Upper lobe of left lung (tissue), 6 donors: ENCODE data around the gene LCMT1. TPM values are rescaled to one million over a fixed set of nuclear protein-coding genes. Genes with fewer than 3 reads are reported as not detected.

ENCODE experiments used
- ATAC-seq, 2 donors: fragments of 200-7000 bp; cut with Tn5 transposase; one replicate each; pipeline ENCODE4 v1.9.1; 2022; ENCODE audit warnings: mild to moderate bottlenecking in 2 of 2, moderate library complexity in 2 of 2; ENCODE audit not compliant: low FRiP score in 2 of 2
- DNase-seq, 2 donors: peaks; one replicate each; pipeline ENCODE4 v3.0.0-alpha.2; 2019 to 2020
- H3K27ac ChIP-seq, 4 donors: fragments of 200-600 bp; sonication (generic); one replicate each; pipeline ENCODE4 v1.5.1; 2016 to 2019
- H3K27me3 ChIP-seq, 4 donors: fragments of 200-600 bp; sonication (generic); one replicate each; pipeline ENCODE4 v1.5.1; 2017 to 2019
- H3K36me3 ChIP-seq, 4 donors: fragments of 200-600 bp; sonication (generic); one replicate each; pipeline ENCODE4 v1.5.1; 2016 to 2019
- H3K4me1 ChIP-seq, 4 donors: fragments of 200-600 bp; sonication (generic); one replicate each; pipeline ENCODE4 v1.5.1; 2018 to 2019
- H3K4me3 ChIP-seq, 4 donors: fragments of 200-600 bp; sonication (generic); one replicate each; pipeline ENCODE4 v1.5.1; 2017 to 2019; ENCODE audit warnings: mild to moderate bottlenecking in 2 of 4, moderate library complexity in 1 of 4
- H3K9me3 ChIP-seq, 4 donors: fragments of 200-600 bp; sonication (generic); one replicate each; pipeline ENCODE4 v1.5.1; 2018 to 2019
- EP300 ChIP-seq, 4 donors: sonication (generic); formaldehyde crosslinking; IDR thresholded peaks; one replicate each; pipeline ENCODE4 v1.5.1; 2017; ENCODE audit warnings: antibody characterized with exemption in 4 of 4, control low read depth in 2 of 4
- POLR2A ChIP-seq, 4 donors: fragments of 450-650 bp; IDR thresholded peaks; one replicate each; pipeline ENCODE4 v1.5.1; 2016 to 2017; ENCODE audit warnings: antibody characterized with exemption in 4 of 4, mild to moderate bottlenecking in 2 of 4
- POLR2AphosphoS5 ChIP-seq, 2 donors: sonication (generic); formaldehyde crosslinking; IDR thresholded peaks; one replicate each; pipeline ENCODE4 v1.5.1; 2017; ENCODE audit warnings: antibody characterized with exemption in 2 of 2
- WGBS, 2 donors: methylation state at CpG; one replicate each; pipeline ENCODE4 v1.1.5; 2017 to 2018; 5-methylcytosine and 5-hydroxymethylcytosine counted together
- total RNA-seq, 6 donors: library from RNA; depleted of rRNA in 4 of 6; stranded (reverse); fragments of >200 nt in 4 of 6; gene quantifications; one replicate each; pipeline versions ENCODE4 v1.1.0 to v1.2.1, GENCODE V29; 2016 to 2021
- TF ChIP-seq, protein P1 (sequence below), 6 experiments: fragments of 450-650 bp in 4 of 6; fragments of 200-600 bp in 2 of 6; sonication (generic) in 2 of 6; IDR thresholded peaks; one replicate each; pipeline ENCODE4 v1.5.1; 2016 to 2019; ENCODE audit warnings: antibody characterized with exemption in 6 of 6
- donor health status: DM: no; HTN: no; CAD: no; lungs with moderate emphysema.
- donor health status: DM: no; HTN: yes; CAD: no; lungs with severe emphysema.

Gene LCMT1
- total RNA-seq, 6 donors from 2014 or later, result 20.8 to 37.8 (median 31.7) TPM

DNA sequence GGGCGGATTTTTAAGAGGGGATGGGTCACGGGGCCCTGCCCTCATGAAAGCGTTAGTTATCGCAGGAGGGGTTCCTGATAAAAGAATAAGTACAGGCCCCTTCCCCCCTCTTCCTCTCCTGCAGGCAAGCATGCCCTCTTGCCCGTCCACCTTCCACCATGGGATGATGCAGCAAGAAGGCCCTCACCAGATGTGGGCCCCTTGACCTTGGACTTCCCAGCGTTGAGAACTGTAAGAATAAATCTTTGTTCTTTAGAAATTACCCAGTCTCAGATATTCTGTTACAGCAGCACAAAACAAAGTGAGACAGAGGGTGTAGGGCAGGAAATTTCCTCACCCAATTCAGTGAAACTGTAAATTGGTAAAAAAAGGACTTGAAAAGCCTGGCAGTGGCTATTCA is 27.8 kb upstream of the LCMT1 start:
- no peak overlapping the region for H3K27ac ChIP-seq
- no peaks in the 10 kb centered on the region for H3K36me3 ChIP-seq
- no peaks in the 10 kb centered on the region for H3K9me3 ChIP-seq
- DNase-seq (no peak), ATAC-seq (no peak)
- no peaks in the 10 kb centered on the region for H3K4me1 ChIP-seq
- TF ChIP-seq POLR2A (IDR thresholded peaks at IDR 0.05) (no peak), EP300 (IDR thresholded peaks at IDR 0.05) (no peak), POLR2AphosphoS5 (IDR thresholded peaks at IDR 0.05) (no peak)
- TF ChIP-seq, protein P1, sequence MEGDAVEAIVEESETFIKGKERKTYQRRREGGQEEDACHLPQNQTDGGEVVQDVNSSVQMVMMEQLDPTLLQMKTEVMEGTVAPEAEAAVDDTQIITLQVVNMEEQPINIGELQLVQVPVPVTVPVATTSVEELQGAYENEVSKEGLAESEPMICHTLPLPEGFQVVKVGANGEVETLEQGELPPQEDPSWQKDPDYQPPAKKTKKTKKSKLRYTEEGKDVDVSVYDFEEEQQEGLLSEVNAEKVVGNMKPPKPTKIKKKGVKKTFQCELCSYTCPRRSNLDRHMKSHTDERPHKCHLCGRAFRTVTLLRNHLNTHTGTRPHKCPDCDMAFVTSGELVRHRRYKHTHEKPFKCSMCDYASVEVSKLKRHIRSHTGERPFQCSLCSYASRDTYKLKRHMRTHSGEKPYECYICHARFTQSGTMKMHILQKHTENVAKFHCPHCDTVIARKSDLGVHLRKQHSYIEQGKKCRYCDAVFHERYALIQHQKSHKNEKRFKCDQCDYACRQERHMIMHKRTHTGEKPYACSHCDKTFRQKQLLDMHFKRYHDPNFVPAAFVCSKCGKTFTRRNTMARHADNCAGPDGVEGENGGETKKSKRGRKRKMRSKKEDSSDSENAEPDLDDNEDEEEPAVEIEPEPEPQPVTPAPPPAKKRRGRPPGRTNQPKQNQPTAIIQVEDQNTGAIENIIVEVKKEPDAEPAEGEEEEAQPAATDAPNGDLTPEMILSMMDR (IDR thresholded peaks at IDR 0.05), result no peak
- H3K27me3 ChIP-seq, result no peaks in the 10 kb centered on the region
- no peak overlapping the region for H3K4me3 ChIP-seq
- 65 to 81% methylated on average over 6 of the region's 6 CpGs for WGBS, 2 donors

DNA sequence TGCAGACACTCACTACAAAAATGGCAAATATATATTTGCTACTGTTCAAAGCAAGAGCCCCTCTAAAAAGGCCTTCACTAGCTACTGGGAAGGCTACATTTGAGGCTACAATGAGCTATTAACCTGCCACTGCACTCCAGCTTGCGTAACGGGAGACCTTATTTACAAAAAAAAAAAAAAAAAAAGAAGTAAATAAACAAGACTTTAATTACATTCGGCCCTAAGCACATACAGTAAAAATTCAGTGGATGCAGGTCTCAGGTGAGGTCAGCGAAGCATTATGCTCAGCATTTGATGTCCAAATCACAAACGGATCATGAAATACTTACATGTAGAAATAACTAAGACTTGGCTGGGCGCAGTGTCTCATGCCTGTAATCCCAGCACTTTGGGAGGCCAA is 26.7 kb upstream of the LCMT1 start:
- Histone ChIP-seq H3K4me1 (no peaks in the 10 kb centered on the region), H3K9me3 (no peaks in the 10 kb centered on the region), H3K4me3 (no peak overlapping the region), H3K27ac (no peak overlapping the region), H3K36me3 (no peaks in the 10 kb centered on the region), H3K27me3 (no peaks in the 10 kb centered on the region)
- ATAC-seq (no peak), DNase-seq (no peak)
- 69 to 71% methylated on average over 6 of the region's 6 CpGs for WGBS, 2 donors
- TF ChIP-seq EP300 (IDR thresholded peaks at IDR 0.05) (no peak), POLR2A (IDR thresholded peaks at IDR 0.05) (no peak), POLR2AphosphoS5 (IDR thresholded peaks at IDR 0.05) (no peak)
- TF ChIP-seq, protein P1 (IDR thresholded peaks at IDR 0.05), result no peak

DNA sequence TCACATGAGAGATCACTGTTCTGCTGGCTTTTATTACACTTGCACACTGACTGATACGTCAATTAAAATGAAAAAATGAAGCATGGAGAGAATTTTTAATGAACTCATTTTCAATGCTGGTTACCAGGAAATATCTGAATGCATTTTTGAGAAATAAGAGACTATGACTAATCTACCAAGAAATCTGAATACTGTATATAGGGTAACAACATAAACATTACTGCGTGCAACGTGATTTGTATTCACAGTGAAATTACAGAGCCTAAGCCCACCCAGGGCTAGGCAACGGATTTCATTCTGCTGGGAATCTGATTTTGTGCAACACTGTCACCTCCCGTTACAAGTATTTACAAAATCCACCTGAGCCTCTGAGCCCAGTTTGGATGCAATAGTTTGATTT is 23.8 kb upstream of the LCMT1 start:
- Histone ChIP-seq H3K9me3 (no peaks in the 10 kb centered on the region), H3K4me1 (no peaks in the 10 kb centered on the region), H3K27ac (no peak overlapping the region), H3K36me3 (no peaks in the 10 kb centered on the region), H3K4me3 (no peak overlapping the region), H3K27me3 (no peaks in the 10 kb centered on the region)
- no peak for ATAC-seq
- no peak for DNase-seq
- 68% methylated on average over 5 of the region's 5 CpGs for WGBS, 2 donors
- no peak for TF ChIP-seq EP300 (IDR thresholded peaks at IDR 0.05)
- TF ChIP-seq POLR2AphosphoS5 (IDR thresholded peaks at IDR 0.05), result no peak
- TF ChIP-seq, protein P1 (IDR thresholded peaks at IDR 0.05), result no peak
- no peak for TF ChIP-seq POLR2A (IDR thresholded peaks at IDR 0.05)

DNA sequence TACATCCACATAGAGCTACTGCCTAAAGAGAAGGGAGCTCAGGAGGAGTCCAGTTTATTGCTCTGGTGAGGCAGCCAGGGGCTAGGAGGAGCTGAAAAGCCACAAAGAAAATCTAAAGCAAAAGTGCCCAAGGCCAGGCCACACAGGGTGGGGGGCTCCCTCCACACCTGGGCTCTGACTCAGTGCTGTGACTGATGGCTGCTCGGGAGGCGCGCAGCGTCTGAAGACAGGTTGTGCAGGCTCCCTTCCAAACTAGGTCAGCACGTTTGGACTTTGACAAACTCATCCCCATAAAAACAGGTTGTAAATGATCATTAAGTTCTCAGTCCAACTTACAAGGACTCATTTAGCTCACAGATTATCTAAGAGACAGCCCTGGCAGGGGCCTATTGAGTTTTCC is 22.2 kb upstream of the LCMT1 start:
- 85% methylated on average over 5 of the region's 5 CpGs for WGBS, 2 donors
- H3K4me3 ChIP-seq, result no peak overlapping the region
- H3K9me3 ChIP-seq, result no peaks in the 10 kb centered on the region
- ATAC-seq, result no peak
- no peaks in the 10 kb centered on the region for H3K36me3 ChIP-seq
- TF ChIP-seq EP300 (IDR thresholded peaks at IDR 0.05) (no peak), POLR2A (IDR thresholded peaks at IDR 0.05) (no peak), POLR2AphosphoS5 (IDR thresholded peaks at IDR 0.05) (no peak)
- TF ChIP-seq, protein P1 (IDR thresholded peaks at IDR 0.05), result no peak
- peak in 1 of 2 donors; percentile 25 for DNase-seq
- no peaks in the 10 kb centered on the region for H3K4me1 ChIP-seq
- no peak overlapping the region for H3K27ac ChIP-seq
- no peaks in the 10 kb centered on the region for H3K27me3 ChIP-seq

DNA sequence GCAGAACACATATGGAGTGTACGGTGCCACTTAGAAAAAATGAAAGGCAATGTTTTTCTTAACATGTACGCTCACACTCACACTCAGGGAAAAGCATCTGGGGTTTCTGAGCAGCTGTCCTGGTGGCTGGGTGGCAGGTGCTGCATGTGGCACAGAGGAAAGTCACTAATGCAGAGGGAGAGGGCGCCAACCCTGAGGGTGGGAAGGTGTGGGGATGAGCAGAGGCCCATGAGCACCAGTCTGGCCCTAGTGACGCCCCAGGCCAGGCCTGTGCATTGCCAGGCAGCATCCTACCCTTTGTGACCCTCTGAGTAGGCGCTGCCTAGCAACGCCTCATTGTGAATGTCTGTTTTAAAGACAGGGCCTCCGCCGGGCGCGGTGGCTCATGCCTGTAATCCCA is 19.1 kb upstream of the LCMT1 start:
- H3K27me3 ChIP-seq, result no peaks in the 10 kb centered on the region
- no peak overlapping the region for H3K27ac ChIP-seq
- H3K4me3 ChIP-seq, result no peak overlapping the region
- no peaks in the 10 kb centered on the region for H3K4me1 ChIP-seq
- TF ChIP-seq POLR2A (IDR thresholded peaks at IDR 0.05) (no peak), POLR2AphosphoS5 (IDR thresholded peaks at IDR 0.05) (no peak), EP300 (IDR thresholded peaks at IDR 0.05) (no peak)
- TF ChIP-seq, protein P1 (IDR thresholded peaks at IDR 0.05), result no peak
- H3K9me3 ChIP-seq, result no peaks in the 10 kb centered on the region
- ATAC-seq, result peak in 1 of 2 donors; percentile 46
- peak in 1 of 2 donors; percentile 38 for DNase-seq
- H3K36me3 ChIP-seq, result no peaks in the 10 kb centered on the region
- WGBS, 2 donors, result 86% methylated on average over 7 to 10 of the region's 10 CpGs
